Colon (tissue), 2 donors: ENCODE results near the gene LAMC3.

Experiments used
- FAIRE-seq: peaks from 2 replicates; lab custom pipeline; 2012; peaks lifted over from hg19 to GRCh38; lab: Jason Lieb, UNC
- donor health status: control.
- donor health status: control.

Gene LAMC3

DNA sequence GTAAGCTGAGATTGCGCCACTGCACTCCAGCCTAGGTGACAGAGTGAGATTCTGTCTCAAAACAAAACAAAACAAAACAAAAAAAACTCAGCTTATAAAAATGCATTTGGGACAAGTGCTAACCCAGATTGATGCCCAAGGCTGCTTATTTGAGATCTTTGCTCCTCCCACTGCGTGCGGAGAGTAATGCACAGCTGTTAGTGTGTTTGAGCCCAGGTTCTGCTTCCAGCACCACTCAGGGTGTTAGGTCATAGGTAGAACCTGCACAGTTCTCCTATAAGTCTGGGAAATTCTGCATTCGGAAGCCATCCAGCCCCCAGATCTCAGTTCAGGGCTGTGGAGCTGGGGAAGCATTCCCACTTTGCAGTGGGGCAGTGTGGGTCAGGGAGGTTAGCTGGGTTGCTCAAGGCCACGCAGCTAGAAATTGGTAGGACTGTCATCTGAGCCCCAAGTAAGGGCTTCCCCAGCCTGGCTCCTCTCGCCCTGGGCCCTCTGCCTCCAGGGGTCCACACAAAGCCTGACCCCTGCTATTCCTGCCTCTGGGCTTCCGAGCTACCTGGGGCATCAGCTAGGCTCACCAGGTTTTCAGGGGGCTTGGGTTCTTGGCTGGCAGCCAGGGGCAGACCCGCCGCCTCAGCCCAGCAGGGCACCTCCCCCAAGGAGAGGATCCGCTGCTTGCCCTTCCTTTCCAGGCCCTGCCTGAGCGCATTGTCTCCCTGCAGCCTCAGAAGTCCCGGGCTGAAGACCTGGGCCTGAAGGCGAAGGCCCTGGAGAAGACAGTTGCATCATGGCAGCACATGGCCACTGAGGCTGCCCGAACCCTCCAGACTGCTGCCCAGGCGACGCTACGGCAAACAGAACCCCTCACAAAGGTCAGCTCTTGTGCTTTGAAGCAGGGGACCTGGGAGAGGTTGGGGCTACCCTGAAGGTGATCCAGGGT is 69.7 kb downstream of the LAMC3 start:
- no peak for FAIRE-seq

DNA sequence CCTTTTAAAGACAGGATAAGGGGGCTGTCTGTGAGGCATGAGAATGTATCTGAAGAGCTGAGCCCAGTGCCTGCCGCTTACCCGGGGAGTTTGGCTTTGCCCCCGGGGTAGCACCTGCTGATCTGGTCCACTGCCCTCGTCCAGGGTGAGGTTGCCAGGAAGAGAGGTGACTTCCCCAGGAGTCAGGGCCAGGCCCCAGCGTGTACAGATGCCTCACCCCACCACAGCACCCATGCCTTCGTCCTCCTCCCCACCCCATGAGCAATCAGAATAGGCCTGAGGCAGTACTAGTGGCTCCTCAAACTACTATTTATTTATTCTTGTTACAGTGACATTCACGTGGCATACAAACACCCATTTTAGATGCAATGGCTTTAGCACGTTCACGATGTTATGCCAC is 71.6 kb downstream of the LAMC3 start:
- no peak for FAIRE-seq

DNA sequence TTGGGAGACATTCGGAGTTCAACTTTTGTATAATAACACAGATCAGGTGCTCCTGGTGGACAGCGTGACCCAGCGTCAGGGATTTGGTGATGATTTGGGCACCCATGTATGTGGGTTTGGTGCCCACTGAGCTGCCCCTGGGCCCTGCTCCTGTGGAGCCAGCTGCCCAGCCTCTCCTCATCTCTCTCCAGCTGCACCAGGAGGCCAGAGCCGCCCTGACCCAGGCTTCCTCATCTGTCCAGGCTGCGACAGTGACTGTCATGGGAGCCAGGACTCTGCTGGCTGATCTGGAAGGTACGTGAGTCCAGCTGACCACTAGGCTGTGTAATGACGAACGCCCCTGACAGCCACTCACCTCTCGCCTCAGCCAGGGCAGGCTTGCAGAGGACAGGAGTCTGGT is 72.9 kb downstream of the LAMC3 start:
- no peak for FAIRE-seq

DNA sequence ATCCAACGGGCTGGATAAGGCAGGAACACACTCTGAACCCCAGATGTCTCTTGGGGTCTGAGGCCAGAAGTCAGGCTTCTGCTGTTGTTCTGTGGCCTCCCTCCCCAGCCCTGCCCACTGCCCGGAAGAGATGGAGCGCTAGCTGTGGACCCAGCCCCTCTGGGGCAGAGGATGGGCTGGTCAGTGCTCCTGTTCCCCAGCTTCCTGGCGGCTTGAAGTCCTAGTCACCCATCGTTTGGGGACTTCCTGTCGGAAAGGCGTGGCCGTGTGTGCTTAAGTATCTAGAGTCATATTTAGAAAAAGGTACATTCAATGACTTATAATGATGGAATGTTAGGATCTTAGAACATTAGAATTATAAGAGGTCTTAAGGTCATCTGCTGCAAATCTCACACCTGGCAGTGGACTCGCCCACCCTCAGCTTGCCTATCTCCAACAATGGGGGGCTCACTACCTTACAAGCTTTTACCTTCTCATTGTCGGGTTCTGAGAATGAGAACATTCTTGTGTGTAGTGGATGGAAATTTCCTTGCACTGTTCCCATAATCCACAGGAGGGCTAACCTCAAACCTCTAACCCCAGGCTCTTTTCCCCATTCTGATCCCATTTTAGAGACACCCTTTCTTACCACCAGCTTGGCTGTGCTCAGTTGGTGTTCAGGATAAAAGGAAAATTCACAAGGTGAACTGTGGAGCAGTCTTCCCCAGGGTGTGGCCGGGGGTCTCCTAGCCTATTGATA is 74.0 kb downstream of the LAMC3 start:
- FAIRE-seq = no peak

DNA sequence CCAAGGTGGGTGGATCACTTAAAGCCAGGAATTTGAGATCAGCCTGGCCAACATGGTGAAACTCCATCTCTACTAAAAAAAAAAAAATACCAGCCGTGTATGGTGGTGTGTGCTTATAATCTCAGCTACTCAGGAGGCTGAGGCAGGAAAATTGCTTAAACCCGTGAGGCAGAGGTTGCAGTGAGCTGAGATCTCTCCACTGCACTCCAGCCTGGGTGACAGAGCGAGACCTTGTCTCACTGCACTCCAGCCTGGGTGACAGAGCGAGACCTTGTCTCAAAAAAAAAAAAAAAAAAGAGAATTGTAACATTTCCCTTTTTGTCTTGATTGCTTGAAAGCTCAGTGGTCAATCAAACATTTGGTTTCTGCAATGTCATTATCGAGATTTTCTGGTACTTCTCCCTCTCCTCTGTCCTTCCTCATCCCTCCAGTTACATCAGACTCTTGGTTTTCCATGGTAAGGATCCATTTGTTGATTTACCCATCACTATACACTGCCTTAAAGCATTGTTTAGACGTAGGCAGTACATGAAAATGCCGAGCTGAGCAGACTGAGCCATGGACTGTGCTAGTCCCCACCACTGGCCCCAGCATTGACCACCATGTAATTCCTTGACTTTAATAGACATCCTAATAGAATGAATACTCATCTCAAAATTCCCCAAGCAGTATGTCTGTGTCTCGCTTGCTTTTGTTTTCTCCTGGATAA is 75.8 kb downstream of the LAMC3 start:
- no peak for FAIRE-seq

DNA sequence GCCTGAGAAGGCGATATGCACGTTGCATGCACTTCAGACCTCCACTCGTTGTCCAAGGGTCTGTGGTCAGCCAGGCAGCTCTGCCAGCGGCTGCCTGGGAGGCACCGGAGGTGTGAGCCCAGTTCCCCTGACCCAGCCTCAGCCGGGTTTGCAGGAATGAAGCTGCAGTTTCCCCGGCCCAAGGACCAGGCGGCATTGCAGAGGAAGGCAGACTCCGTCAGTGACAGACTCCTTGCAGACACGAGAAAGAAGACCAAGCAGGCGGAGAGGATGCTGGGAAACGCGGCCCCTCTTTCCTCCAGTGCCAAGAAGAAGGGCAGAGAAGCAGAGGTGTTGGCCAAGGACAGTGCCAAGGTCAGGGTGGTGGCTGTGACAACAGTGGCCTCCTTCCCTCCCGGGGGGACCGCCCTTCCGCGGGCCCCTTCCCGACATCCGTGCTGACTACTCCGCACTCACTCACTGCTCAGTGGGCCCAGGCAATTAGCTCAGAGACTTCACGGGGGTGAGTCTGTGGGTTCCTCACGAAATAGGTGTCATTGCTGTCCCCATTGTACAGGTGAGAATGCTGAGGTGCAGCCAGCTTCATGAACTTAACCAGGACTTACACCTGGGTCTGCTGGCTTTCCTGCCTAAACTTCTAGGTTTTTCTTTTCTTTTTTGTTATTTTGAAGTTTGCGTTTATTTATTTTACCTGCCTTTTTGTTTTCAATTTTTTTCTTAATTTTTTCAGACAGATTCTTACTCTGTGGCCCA is 76.6 kb downstream of the LAMC3 start:
- no peak for FAIRE-seq

DNA sequence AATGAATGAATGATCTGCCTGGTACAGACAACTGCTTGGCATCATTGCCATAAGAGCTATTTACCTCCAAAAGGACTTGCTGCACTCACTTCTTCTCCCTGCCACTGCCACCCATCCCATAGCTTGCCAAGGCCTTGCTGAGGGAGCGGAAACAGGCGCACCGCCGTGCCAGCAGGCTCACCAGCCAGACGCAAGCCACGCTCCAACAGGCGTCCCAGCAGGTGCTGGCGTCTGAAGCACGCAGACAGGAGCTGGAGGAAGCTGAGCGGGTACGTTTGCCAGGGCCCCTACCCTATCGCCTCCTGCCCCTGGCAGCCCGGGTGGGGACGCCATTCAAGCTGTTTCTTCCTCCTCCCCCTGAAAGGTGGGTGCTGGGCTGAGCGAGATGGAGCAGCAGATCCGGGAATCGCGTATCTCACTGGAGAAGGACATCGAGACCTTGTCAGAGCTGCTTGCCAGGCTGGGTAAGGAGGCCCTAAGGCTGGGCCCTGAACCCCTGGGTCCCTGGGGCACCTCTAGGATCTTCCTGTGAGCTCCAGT is 78.5 kb downstream of the LAMC3 start:
- FAIRE-seq = no peak

DNA sequence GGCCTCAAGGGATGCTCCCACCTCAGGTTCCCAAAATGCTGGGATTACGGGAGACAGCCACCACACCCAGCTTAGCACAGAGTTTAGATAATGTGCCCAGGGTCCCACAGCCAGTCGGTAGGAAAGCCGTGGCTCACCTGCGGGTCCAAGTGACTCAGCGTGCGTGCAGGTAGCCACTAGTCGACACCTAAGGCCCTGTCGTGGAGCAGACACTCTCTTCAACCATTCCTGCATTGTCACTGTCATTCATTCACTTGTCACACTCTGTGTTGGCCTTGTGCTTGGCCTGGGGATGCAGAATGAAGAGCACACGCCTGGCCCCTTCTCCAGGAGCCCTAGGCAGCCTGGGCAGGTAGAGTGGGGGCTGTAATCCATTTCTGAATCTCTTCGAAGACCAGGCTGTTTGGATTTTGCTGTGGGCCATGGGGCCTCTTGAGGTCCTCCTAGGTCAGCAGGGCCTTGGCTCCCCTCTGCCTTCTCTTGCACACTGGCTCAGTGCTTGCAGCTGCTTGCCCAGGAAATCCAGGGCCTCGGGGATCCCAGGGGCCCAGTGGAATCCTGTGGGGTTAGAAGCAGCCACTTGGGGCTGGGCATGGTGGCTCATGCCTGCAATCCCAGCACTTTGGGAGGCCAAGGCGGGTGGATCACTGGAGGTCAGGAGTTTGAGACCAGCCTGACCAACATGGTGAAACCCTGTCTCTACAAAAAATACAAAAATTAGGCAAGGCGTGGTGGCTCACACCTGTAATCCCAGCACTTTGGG is 81.2 kb downstream of the LAMC3 start:
- FAIRE-seq = no peak

DNA sequence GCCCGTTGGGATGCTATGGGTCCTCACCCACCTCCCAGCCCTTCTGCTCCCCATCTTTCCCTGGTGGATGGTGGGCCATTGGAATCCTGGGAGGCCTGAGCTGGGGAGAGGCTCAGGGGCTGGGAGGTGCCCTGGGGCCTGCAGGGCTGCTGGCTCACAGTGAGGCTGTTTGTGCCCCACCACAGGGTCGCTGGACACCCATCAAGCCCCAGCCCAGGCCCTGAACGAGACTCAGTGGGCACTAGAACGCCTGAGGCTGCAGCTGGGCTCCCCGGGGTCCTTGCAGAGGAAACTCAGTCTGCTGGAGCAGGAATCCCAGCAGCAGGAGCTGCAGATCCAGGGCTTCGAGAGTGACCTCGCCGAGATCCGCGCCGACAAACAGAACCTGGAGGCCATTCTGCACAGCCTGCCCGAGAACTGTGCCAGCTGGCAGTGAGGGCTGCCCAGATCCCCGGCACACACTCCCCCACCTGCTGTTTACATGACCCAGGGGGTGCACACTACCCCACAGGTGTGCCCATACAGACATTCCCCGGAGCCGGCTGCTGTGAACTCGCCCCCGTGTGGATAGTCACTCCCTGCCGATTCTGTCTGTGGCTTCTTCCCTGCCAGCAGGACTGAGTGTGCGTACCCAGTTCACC is 82.5 kb downstream of the LAMC3 start:
- no peak for FAIRE-seq

DNA sequence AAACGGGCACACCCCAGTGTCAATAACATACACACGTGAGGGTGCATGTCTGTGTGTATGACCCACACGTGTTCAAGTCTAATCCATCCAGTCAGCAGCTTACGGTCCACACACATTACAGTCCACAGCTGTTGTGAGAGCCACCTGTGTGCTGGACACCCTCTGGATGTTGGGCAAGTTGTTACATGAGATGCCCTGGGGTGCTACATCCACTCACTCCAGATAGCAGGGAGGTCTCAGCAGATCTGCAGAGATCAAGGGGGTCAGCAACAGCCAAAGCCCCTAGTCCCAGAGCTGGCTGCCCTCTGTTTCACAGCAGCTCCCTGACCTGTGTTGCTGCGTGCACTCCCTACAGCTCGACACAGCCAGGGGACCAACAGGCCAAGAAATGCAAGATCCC is 83.1 kb downstream of the LAMC3 start:
- FAIRE-seq = no peak

DNA sequence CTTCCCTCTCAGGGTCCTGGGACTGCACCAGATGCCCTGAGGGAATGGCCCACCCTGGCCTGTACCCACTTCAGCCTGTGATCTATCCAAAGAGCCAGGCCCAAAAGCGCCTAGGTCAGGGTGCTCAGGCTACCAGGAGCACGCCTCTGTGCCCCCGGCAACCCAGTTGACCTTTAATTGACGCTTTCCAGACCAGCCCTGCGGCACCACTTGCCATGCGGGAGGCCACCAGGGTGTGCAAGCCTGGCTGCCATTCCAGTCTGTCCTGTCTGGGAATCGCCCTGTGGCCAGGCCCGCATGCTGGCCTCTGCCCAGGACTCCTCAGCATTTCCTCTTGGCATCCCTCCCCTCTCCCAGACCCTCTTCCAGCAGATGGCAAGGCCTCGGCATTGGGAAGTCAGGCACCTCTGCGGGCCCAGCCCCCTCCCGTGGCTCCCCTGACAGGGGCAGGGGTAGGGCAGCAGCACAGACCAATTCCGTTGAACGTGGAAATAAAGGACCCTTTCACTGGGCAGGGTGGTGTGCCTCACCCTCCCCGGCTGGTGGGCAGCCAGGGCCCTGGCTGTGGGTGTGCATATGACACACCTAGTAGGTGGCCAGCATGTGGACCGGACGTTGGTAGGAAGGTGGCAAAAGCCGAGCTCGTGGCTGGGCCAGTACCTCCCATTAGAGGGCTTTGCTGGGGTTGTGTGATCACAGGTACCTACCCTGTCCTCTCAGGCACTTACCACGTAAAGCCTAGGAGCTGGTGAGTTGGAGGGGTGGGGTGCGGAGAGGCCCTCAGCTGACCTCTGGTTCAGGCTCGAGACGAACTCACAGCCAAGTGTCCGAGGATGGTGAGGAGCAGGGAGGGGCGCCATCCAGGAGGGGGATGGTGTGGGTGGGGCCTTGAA is 83.8 kb downstream of the LAMC3 start:
- FAIRE-seq = no peak

DNA sequence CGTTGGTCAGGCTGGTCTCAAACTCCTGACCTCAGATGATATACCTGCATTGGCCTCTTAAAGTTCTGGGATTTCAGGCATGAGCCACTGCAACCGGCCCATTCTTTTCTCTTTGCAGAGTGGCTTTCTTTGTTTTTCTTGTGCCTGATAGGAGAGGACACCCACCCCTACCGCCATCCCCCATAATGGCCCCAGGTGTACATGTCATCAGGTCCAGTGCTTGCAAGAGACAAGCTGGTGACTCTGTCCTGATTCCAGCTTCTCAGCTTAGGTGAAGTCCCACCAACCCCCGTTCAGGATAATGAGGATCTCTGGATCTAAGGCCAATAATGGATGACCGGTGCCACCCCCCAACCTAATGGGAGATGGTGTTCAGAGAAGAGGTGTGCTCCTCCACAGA is 85.0 kb downstream of the LAMC3 start:
- no peak for FAIRE-seq

DNA sequence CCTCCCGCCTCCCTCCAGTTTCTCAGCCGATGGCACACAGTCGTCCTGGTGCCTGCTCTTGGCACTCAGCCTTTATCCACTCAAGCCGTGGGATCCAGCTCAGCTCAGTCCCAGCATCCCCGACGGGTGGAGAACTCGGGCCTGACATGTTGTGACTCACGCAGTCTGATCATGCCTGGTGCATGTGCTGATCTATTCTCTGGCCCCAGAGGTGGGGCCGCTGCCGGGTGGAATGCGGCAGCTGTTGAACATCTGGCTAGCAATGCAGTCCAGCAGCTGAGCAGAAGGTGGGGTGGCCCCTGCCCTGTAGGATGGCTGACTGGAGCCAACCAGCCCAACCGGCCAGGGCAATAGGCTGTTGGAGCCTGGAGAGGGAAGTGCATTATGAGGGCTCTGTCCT is 85.6 kb downstream of the LAMC3 start:
- FAIRE-seq = no peak

DNA sequence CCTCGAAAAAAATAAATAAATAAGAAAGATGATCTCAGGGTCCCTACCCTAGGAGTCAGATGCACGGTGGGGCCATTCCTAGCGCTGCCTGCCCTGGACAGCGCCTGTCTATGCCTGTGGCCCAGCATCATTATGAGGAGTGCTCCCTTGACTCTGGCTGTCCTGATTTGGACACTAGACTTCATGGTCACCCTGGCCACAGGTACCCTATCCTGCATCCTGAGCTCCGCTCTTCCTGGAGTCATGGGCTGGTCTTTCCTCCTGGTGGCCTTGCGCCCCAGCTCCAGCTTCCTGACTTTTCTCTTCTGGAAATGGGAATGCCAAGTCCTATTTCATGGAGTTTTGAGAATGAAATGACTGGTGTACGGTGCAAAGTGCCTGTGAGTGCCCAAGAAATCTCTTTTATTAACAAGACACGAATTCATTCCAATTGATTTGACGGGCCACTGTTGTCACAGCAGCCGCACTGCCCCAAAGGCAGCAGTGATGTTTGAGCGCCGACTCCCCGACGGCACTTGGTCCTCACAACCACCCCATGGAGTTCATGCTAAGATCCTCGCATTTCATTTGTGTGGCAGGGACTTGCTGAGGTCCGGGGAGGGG is 86.8 kb downstream of the LAMC3 start:
- no peak for FAIRE-seq

DNA sequence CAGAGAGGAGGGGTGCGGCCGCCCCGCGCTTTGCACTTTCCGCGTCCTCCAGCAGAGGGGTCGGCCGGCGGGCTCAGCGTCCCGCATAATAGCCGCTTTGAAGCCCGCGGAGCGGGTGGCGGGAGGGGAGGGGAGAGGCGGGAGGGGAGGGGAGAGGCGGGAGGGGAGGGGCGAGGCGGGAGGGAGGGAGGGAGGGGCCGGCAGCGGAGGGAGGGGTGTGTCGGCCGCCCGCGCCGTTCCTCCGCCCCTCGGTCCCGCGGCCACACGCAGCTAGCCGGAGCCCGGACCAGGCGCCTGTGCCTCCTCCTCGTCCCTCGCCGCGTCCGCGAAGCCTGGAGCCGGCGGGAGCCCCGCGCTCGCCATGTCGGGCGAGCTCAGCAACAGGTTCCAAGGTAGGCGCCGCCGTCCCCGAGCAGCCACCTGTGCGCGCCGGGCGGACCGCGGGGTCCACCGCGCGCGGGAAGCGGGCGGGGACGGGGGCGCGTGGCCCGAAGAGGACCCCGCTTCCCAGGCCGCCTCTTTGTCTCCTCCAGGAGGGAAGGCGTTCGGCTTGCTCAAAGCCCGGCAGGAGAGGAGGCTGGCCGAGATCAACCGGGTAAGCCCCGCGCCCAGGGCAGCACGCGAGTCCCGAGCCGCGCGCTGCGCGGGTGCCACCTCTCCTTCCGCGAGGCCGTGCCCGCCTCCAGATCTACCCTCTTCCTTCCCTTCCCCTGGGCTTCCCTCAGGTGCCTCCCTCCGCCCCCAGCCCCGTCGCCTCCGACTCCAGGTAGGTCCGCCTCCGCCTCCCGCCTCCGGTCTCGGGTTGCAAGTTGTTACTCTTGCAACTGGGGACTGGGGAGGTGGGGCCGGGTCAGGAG is 87.5 kb downstream of the LAMC3 start, which contains the start of gene AIF1L:
Gene AIF1L (plus strand): TSS at position 263 of the 857 bp plus-strand sequence. CDS start 99 bp downstream, at position 362.
- FAIRE-seq = no peak

DNA sequence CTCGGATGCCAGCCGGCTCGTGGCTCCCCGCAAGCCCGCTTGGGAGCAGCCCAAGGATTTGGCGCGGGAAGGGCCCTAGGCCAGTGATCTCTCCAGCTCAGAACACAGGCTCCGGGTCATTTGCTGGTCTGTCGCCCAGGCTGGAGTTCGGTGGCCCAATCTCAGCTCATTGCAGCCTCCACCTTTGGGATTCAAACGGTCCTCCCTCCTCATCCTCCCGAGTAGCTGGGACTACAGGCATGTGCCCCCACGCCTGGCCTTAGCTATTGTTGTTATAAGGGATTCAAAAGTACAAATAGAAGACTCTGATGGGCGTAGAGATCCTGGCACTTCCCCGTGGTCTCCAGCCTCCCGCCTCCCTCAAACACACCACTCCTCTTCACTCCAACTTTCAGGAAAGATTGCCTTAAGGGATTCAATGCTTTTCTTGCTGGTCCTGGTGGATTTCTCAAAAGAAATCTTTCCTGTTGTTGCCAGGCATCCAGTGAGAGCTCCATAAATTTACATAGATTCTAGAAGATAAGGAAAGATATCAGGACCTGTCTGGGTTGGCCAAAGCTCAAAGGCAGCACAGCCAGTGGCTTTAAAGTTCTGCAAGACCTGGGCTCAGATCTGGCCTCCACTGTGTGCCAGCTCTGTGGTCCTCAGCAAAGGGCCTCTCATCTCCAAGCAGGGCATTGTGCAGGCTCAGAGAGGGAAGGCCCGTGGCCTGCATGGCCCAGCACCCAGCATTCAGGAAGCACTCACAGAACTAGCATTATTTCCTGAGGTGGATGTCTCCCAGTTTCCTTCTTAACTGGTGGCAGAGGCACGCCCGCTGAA is 88.4 kb downstream of the LAMC3 start:
- FAIRE-seq = no peak

DNA sequence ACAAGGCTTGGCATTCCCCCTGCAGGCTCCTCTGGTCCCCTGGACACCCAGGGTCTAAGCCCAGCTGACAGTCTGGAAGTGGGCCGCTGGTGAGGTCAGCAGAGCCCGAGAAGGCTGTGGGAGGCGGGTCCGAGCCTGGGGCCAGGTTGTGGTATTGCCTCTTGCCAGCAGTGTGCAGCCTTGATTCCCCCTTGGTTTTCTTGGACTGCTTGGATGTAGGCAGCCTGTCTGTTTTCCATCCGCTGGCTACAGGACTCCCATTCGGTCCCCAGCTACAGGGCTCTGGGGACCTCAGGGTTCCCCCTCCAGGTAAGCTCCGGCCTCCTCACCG is 88.9 kb downstream of the LAMC3 start:
- FAIRE-seq = no peak
